ENCODE data around the gene TEAD3.

The TEAD3 gene

DNA sequence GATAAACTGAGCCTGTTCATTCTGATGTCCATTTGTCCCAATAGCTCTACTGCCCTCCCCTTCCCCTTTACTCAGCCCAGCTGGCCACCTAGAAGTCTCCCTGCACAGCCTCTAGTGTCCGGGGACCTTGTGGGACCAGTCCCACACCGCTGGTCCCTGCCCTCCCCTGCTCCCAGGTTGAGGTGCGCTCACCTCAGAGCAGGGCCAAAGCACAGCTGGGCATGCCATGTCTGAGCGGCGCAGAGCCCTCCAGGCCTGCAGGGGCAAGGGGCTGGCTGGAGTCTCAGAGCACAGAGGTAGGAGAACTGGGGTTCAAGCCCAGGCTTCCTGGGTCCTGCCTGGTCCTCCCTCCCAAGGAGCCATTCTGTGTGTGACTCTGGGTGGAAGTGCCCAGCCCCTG, 69.4 kb downstream of the TEAD3 start:
- DNase-seq (ENCODE audit: low read depth in 2 of 3, low spot score in 1 of 3): no peak

DNA sequence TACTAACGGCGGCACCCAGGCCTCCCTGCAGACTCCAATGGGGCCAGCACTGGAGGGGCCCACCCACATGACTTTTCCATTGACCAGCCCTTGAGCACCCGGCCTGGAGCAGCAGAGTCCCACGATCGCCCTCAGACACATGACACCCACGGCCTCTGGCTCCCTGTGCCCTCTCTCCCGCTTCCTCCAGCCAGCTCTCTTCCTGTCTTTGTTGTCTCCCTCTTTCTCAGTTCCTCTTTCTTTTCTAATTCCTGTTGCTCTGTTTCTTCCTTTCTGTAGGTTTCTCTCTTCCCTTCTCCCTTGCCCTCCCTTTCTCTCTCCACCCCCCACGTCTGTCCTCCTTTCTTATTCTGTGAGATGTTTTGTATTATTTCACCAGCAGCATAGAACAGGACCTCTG, 70.8 kb downstream of the TEAD3 start:
- no peak for DNase-seq (ENCODE audit: low read depth in 2 of 3, low spot score in 1 of 3)

DNA sequence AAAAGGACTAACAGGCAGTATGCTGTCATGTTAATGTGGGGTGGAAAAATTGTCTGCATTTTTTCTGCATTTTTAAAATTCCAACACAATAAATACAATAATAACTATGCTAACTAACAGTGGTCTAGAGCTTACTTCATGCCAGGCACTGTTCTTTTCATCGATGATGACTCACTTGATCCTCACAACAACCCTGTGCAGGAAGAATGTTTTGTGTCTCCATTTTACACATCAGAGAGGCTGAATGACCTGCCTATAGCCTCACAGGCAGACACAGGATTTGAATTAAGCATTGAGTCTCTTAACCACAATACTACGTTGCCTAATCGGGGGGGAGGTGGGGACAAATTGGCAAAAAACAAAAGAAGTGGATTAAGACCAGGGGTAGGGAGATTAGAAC, 71.6 kb downstream of the TEAD3 start:
- DNase-seq (ENCODE audit: low read depth in 2 of 3, low spot score in 1 of 3): no peak
